H1 (cell line): ENCODE measurements around the gene VPS18. TPM values are rescaled to one million over a fixed set of nuclear protein-coding genes. Genes with fewer than 3 reads are reported as not detected.
A peak's percentile ranks its signal among the peaks of the same experiment; 100 is the strongest.

Experiments
- CTCF ChIA-PET: fragments of 300-600 bp; sonication (Branson Sonifier 250); formaldehyde crosslinking; loops from one replicate; lab custom pipeline; 2021; ENCODE audit not compliant: partially characterized antibody; lab: Charles Lee
- POLR2A ChIA-PET: fragments of 300-600 bp; sonication (Branson Sonifier 250); formaldehyde crosslinking; loops from one replicate; lab custom pipeline; 2021; ENCODE audit warnings: inconsistent platforms; ENCODE audit not compliant: partially characterized antibody; lab: Charles Lee
- DNase-seq, 2 experiments: peaks; one replicate each; pipeline versions ENCODE4 v3.0.0 to v3.0.0-alpha.2; 2010 to 2022; ENCODE audit warnings: low spot score in 2 of 2, low read depth in 1 of 2, mixed read lengths in 1 of 2
- FAIRE-seq: peaks from 2 replicates; lab custom pipeline; 2011; peaks lifted over from hg19 to GRCh38; lab: Jason Lieb, UNC
- H2AFZ ChIP-seq: 2 replicates; pipeline ENCODE4 v1.8.1; 2012; ENCODE audit warnings: low read length, inconsistent platforms
- H2AK5ac ChIP-seq: 2 replicates; pipeline ENCODE4 v1.6.1; 2013; ENCODE audit warnings: low read depth, low read length
- H2BK120ac ChIP-seq: replicated peaks from 2 replicates; pipeline ENCODE3; 2013; ENCODE audit warnings: low read depth, low read length, inconsistent platforms
- H2BK12ac ChIP-seq: 2 replicates; pipeline ENCODE4 v1.6.1; 2013; ENCODE audit warnings: low read depth, low read length
- H2BK15ac ChIP-seq: 2 replicates; pipeline ENCODE4 v1.6.1; 2013; ENCODE audit warnings: low read length
- H2BK20ac ChIP-seq: 2 replicates; pipeline ENCODE4 v1.6.1; 2013; ENCODE audit warnings: low read length
- H2BK5ac ChIP-seq: 2 replicates; pipeline ENCODE4 v1.6.1; 2013; ENCODE audit warnings: low read depth, low read length
- H3K14ac ChIP-seq: 2 replicates; pipeline ENCODE4 v1.6.1; 2013; ENCODE audit warnings: inconsistent platforms; ENCODE audit not compliant: insufficient read length
- H3K18ac ChIP-seq: 2 replicates; pipeline ENCODE4 v1.6.1; 2013; ENCODE audit warnings: low read length; ENCODE audit errors: extremely low read depth
- H3K23ac ChIP-seq: 2 replicates; pipeline ENCODE4 v1.6.1; 2013; ENCODE audit warnings: inconsistent platforms; ENCODE audit not compliant: insufficient read length
- H3K23me2 ChIP-seq: 2 replicates; pipeline ENCODE4 v1.6.1; 2013; ENCODE audit warnings: low read depth, low read length
- H3K27ac ChIP-seq: 2 replicates; pipeline ENCODE4 v1.6.1; 2011; ENCODE audit warnings: low read depth, low read length, inconsistent platforms
- H3K27me3 ChIP-seq, 4 experiments: replicated peaks in 1 of 4; 1 replicate in 1 of 4; 2 replicates in 3 of 4; pipeline versions ENCODE4 v1.6.1 to v1.8.1; 2011 to 2013; ENCODE audit warnings: low read length in 3 of 4, mild to moderate bottlenecking in 3 of 4, inconsistent platforms in 2 of 4, mixed read lengths in 2 of 4, moderate library complexity in 1 of 4; ENCODE audit not compliant: control insufficient read depth in 3 of 4, insufficient read depth in 3 of 4; ENCODE audit errors: extremely low read depth in 1 of 4
- H3K36me3 ChIP-seq, 4 experiments: 2 replicates each; pipeline versions ENCODE4 v1.6.1 to v1.8.1; 2011 to 2013; ENCODE audit warnings: mild to moderate bottlenecking in 4 of 4, low read length in 3 of 4, moderate library complexity in 2 of 4, control low read depth in 1 of 4, inconsistent platforms in 1 of 4; ENCODE audit not compliant: insufficient read depth in 4 of 4, control insufficient read depth in 2 of 4
- H3K4ac ChIP-seq: replicated peaks from 2 replicates; pipeline ENCODE3; 2013; ENCODE audit warnings: low read length, low read depth, mixed read lengths, inconsistent platforms; ENCODE audit not compliant: insufficient read length
- H3K4me1 ChIP-seq, 4 experiments: replicated peaks in 1 of 4; 1 replicate in 1 of 4; 2 replicates in 3 of 4; pipeline versions ENCODE4 v1.6.1 to v1.8.1; 2011 to 2013; ENCODE audit warnings: low read length in 3 of 4, inconsistent platforms in 2 of 4, mixed read lengths in 1 of 4; ENCODE audit not compliant: insufficient read depth in 4 of 4, control insufficient read depth in 3 of 4
- H3K4me2 ChIP-seq, 2 experiments: 2 replicates each; pipeline versions ENCODE4 v1.6.1 to v1.8.1; 2011 to 2013; ENCODE audit warnings: low read depth in 2 of 2, low read length in 2 of 2, control low read depth in 1 of 2, inconsistent platforms in 1 of 2, mild to moderate bottlenecking in 1 of 2; ENCODE audit not compliant: insufficient read depth in 1 of 2
- H3K4me3 ChIP-seq, 4 experiments: fragments of 200-600, 300-600 bp in 1 of 4; sonication (generic), shearing (Covaris generic), sonication (Bioruptor Twin) in 1 of 4; 2 replicates each; pipeline versions ENCODE4 v1.5.1 to v1.8.1; 2011 to 2016; ENCODE audit warnings: low read length in 4 of 4, low read depth in 3 of 4, control low read depth in 2 of 4, inconsistent platforms in 2 of 4, mild to moderate bottlenecking in 2 of 4, mixed read lengths in 1 of 4, moderate library complexity in 1 of 4; ENCODE audit not compliant: insufficient read depth in 2 of 4; ENCODE audit errors: extremely low read depth in 1 of 4
- H3K56ac ChIP-seq: replicated peaks from 2 replicates; pipeline ENCODE3; 2013; ENCODE audit warnings: low read depth, mild to moderate bottlenecking, mixed read lengths, low read length, inconsistent platforms; ENCODE audit not compliant: insufficient read length
- H3K79me1 ChIP-seq: 2 replicates; pipeline ENCODE4 v1.6.1; 2013; ENCODE audit warnings: low read depth, low read length, control low read depth
- H3K79me2 ChIP-seq, 2 experiments: 2 replicates each; pipeline versions ENCODE4 v1.6.1 to v1.8.1; 2012 to 2013; ENCODE audit warnings: low read length in 2 of 2, mild to moderate bottlenecking in 2 of 2, inconsistent platforms in 1 of 2; ENCODE audit not compliant: insufficient read depth in 2 of 2, control insufficient read depth in 1 of 2
- H3K9ac ChIP-seq, 4 experiments: replicated peaks in 1 of 4; 1 replicate in 1 of 4; 2 replicates in 3 of 4; pipeline versions ENCODE4 v1.6.1 to v1.8.1; 2011 to 2013; ENCODE audit warnings: low read depth in 3 of 4, low read length in 3 of 4, control low read depth in 2 of 4, mild to moderate bottlenecking in 2 of 4, moderate library complexity in 2 of 4, inconsistent platforms in 1 of 4; ENCODE audit errors: extremely low read depth in 1 of 4
- H3K9me3 ChIP-seq, 2 experiments: 2 replicates each; pipeline versions ENCODE4 v1.6.1 to v1.8.1; 2012 to 2013; ENCODE audit warnings: mild to moderate bottlenecking in 2 of 2, moderate library complexity in 2 of 2, control low read depth in 1 of 2, inconsistent platforms in 1 of 2, low read depth in 1 of 2, low read length in 1 of 2, mixed read lengths in 1 of 2; ENCODE audit not compliant: insufficient read depth in 2 of 2
- H4K20me1 ChIP-seq, 2 experiments: replicated peaks in 1 of 2; 2 replicates each; pipeline versions ENCODE3 to v1.8.1; 2011 to 2013; ENCODE audit warnings: inconsistent platforms in 2 of 2, low read length in 2 of 2, mild to moderate bottlenecking in 1 of 2; ENCODE audit not compliant: insufficient read depth in 2 of 2, control insufficient read depth in 1 of 2
- H4K5ac ChIP-seq: 2 replicates; pipeline ENCODE4 v1.6.1; 2013; ENCODE audit warnings: low read length, low read depth, mixed read lengths, inconsistent platforms; ENCODE audit not compliant: insufficient read length
- H4K8ac ChIP-seq: 2 replicates; pipeline ENCODE4 v1.8.0; 2013; ENCODE audit warnings: mild to moderate bottlenecking, moderate library complexity, low read length, inconsistent platforms; ENCODE audit not compliant: insufficient read depth; ENCODE audit errors: extremely low read depth
- H4K91ac ChIP-seq: replicated peaks from 2 replicates; pipeline ENCODE3; 2013; ENCODE audit warnings: low read length, mixed read lengths, inconsistent platforms; ENCODE audit not compliant: insufficient read length
- CEBPB ChIP-seq: IDR thresholded peaks from 2 replicates; pipeline ENCODE4 v1.6.1; 2012; ENCODE audit warnings: low read depth, low read length
- EGR1 ChIP-seq: IDR thresholded peaks from 2 replicates; pipeline ENCODE4 v1.6.1; 2011; ENCODE audit warnings: low read depth, low read length, borderline replicate concordance
- EP300 ChIP-seq, 2 experiments: IDR thresholded peaks; 1 replicate in 1 of 2; 2 replicates in 1 of 2; pipeline ENCODE4 v1.6.1; 2011 to 2012; ENCODE audit warnings: low read depth in 2 of 2, low read length in 2 of 2, mild to moderate bottlenecking in 2 of 2, borderline replicate concordance in 1 of 2, inconsistent platforms in 1 of 2, moderate library complexity in 1 of 2
- KDM5A ChIP-seq: fragments of 200-600 bp; IDR thresholded peaks from 2 replicates; pipeline ENCODE4 v1.7.1; 2012; ENCODE audit warnings: mild to moderate bottlenecking, low read length, inconsistent platforms, mixed read lengths
- POLR2AphosphoS5 ChIP-seq: IDR thresholded peaks from 2 replicates; pipeline ENCODE4 v1.6.1; 2011; ENCODE audit warnings: low read depth, low read length
- RNF2 ChIP-seq: fragments of 200-900, 300-1000 bp; sonication (generic); IDR thresholded peaks from 2 replicates; pipeline ENCODE4 v1.7.1; 2016; ENCODE audit warnings: borderline replicate concordance, low read depth, mild to moderate bottlenecking, antibody characterized with exemption, low read length; ENCODE audit not compliant: poor library complexity, severe bottlenecking; ENCODE audit errors: missing control alignments
- SUZ12 ChIP-seq: fragments of 200-600 bp; sonication (generic); IDR thresholded peaks from 2 replicates; pipeline ENCODE4 v1.6.1; 2012; ENCODE audit warnings: mild to moderate bottlenecking, inconsistent platforms, low read length, moderate library complexity, mixed read lengths
- USF2 ChIP-seq: IDR thresholded peaks from 2 replicates; pipeline ENCODE4 v1.6.1; 2011; ENCODE audit warnings: low read length, improper control_type of control experiment
- WGBS, 2 experiments: shearing (Covaris generic) in 1 of 2; methylation state at CpG; one replicate each; pipeline versions ENCODE4 v1.1.6 to v1.1.7; 2013 to 2015; ENCODE audit warnings: low lambda C conversion rate in 2 of 2, mixed read lengths in 2 of 2, inconsistent platforms in 1 of 2, low coverage in 1 of 2, missing lambda C conversion rate in 1 of 2; ENCODE audit not compliant: insufficient replicate concordance in 2 of 2, insufficient coverage in 1 of 2, insufficient read length in 1 of 2; ENCODE audit errors: extremely low coverage in 1 of 2, missing lambda C conversion rate in 1 of 2; 5-methylcytosine and 5-hydroxymethylcytosine counted together
- polyA plus RNA-seq, 7 experiments: library from polyadenylated mRNA; depleted of rRNA in 3 of 7; stranded (reverse) in 5 of 7; unstranded in 2 of 7; fragments of >200 nt in 5 of 7; fragments of 200-250 nt in 2 of 7; gene quantifications; 1 replicate in 5 of 7; 2 replicates in 1 of 7; 4 replicates in 1 of 7; pipeline versions ENCODE4 v1.2.1 to v1.2.3, GENCODE V29; 2011 to 2013; ENCODE audit warnings: missing spikeins in 2 of 7, mixed read lengths in 2 of 7
- total RNA-seq: library from RNA; stranded (reverse); fragmentation: NEBNext Ultra II Directional; extraction: Animal tissue kit (Norgen Biotek cat#: 25700); gene quantifications from 2 replicates; pipeline ENCODE4 v1.2.1, GENCODE V29; 2021

The VPS18 gene
- total and polyA plus RNA-seq, 2 of the 8 experiments (the other 6 are each of a cell fraction or from before 2014, with no cell fraction given), result 28.9 to 32.7 TPM

- no peak overlapping the region for H3K56ac ChIP-seq
- no peaks in the 10 kb centered on the region for H3K9me3 ChIP-seq
- H3K36me3 ChIP-seq, result no peaks in the 10 kb centered on the region
- no peak for FAIRE-seq
- 84% methylated on average over 6 of the region's 6 CpGs; no CpG with 5 or more reads in 1 of the 2 experiments for WGBS, 2 experiments
- H3K79me1 ChIP-seq, result no peaks in the 10 kb centered on the region
- H3K14ac ChIP-seq, result no peak overlapping the region
- H3K79me2 ChIP-seq, result no peaks in the 10 kb centered on the region
- H3K4ac ChIP-seq, result no peak overlapping the region
- no peak overlapping the region for H2BK120ac ChIP-seq
- no peak overlapping the region for H3K23ac ChIP-seq
- no peak overlapping the region for H4K91ac ChIP-seq
- no peaks in the 10 kb centered on the region for H4K20me1 ChIP-seq
- H3K27me3 ChIP-seq, result peaks cover 0 to 17% (median 1%) of the 10 kb centered on the region in 4 experiments; a peak in 4 of 7 replicates
- H4K8ac ChIP-seq, result no peak overlapping the region
- H3K23me2 ChIP-seq, result peaks cover 4% of the 10 kb centered on the region; the same call in 1 of the 2 replicates
- H2BK20ac ChIP-seq, result no peak overlapping the region
- peaks cover 0 to 34% (median 11%) of the 10 kb centered on the region in 4 experiments; a peak in 4 of 7 replicates for H3K4me1 ChIP-seq
- no peak overlapping the region; the same call in none of the 2 replicates for H3K18ac ChIP-seq
- H3K4me3 ChIP-seq, result no peak overlapping the region
- H2AK5ac ChIP-seq, result no peak overlapping the region
- TF ChIP-seq EP300 (IDR thresholded peaks at IDR 0.05; ENCODE audit: borderline replicate concordance in 1 of 2, low read depth in 2 of 2, low read length in 2 of 2) (no peak), CEBPB (no peak), USF2 (no peak), RNF2 (no peak), EGR1 (no peak), POLR2AphosphoS5 (no peak), SUZ12 (no peak), KDM5A (no peak)
- H3K9ac ChIP-seq, result no peak overlapping the region
- no peak overlapping the region for H2AFZ ChIP-seq
- ChIA-PET POLR2A (interaction anchor here (1.0 to 43.8 kb wide), 6 partner anchors 8 to 44 kb away, joined by 5 to 1505 read pairs (median 10); partner anchors contain the start of genes CHAC1 and DLL4), CTCF (interaction anchor here (0.7 to 24.4 kb wide), 16 partner anchors 12 to 548 kb away, joined by 3 to 619 read pairs (median 4); partner anchors contain the start of genes CHAC1, DLL4 and VPS18)
- H4K5ac ChIP-seq, result no peak overlapping the region
- no peak overlapping the region for H3K27ac ChIP-seq
- no peak overlapping the region for H2BK5ac ChIP-seq
- H2BK15ac ChIP-seq, result no peak overlapping the region
- no peak for DNase-seq
- H2BK12ac ChIP-seq, result 0 out of 2 replicates have a peak overlapping the region, but pooled peaks have one; percentile 33
- H3K4me2 ChIP-seq, result no peak overlapping the region
These were observed 21.4 kb downstream of the VPS18 start for GRCh38 chr15:40915679-40916078.
